ENCODE results near the gene RARA.
A peak's percentile ranks its signal among the peaks of the same experiment; 100 is the strongest.
"Not testable (repeated sequence)": the region's sequence is repeated elsewhere in the genome, so short reads cannot be mapped to it uniquely, and the experiment has no call there.

Gene RARA

DNA sequence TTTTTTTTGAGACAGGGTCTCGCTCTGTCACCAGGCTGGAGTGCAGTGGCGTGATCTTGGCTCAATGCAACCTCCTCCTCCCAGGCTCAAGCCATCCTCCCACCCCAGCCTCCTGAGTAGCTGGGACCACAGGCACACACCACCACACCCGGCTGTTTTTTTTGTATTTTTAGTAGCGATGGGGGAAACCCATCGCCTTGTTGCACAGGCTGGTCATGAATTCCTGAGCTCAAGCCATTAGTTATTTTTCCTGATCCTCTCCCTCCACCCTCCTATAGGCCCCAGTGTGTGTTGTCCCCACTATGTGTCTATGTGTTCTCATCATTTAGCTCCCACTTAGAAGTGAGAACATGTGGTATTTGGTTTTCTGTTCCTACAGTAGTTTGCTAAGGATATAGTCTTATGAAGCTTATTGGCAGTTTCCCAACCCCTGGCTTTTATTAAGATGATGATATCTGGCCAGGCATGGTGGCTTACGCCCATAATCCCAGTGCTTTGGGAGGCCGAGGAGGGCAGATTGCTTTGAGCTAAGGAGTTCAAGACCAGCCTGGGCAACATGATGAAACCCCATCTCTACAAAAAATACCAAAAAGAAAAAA, 9.7 kb upstream of the RARA start:
- not testable (repeated sequence) for DNase-seq

DNA sequence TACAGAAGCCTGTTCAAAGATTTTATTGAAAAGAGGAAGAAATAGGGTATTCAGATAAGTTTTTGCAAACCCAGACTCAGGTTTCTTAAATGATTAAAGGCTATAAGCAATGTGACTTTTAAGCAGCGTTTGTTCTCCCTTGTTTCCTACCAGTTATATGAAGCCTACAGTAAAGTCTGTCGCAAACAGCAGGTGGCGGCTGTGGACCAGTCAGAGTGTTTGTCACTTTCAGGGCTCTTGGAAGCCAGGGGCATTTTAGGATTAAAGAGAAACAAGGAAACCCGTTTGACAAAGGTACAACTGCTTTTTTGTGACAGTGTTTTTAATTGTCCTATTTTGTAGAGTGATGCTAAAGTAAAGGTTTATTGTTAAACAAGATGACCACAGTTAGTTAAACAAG, 7.7 kb upstream of the RARA start:
- DNase-seq: no peak

DNA sequence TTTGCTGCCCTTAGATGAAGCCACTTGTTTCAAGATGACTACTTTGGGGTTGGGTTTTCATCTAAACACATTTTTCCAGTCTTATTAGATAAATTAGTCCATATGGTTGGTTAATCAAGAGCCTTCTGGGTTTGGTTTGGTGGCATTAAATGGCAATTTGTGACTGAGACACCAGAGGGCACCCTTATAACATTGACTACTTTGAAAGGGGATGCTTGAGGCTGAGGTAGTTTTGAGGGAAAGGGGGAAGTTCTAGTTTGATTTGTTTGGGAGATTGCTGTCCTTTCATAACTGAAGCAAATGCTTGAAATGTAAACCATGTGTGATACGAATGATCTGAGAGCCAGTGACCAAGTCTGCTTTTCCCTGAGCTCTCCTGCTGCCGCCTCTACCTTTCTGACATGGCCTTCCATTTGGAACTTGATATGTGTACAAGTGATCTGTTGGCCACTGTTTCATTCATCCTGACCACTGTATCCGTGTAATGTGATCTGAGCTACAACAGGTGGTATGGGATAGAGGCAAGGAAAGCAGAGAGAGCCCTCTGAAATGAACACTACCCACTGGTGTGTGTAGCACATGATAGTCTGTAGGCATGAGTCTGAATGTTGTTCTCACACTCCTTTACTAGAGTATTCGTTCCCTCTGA, 5.8 kb upstream of the RARA start:
- peak; percentile 77 for DNase-seq

DNA sequence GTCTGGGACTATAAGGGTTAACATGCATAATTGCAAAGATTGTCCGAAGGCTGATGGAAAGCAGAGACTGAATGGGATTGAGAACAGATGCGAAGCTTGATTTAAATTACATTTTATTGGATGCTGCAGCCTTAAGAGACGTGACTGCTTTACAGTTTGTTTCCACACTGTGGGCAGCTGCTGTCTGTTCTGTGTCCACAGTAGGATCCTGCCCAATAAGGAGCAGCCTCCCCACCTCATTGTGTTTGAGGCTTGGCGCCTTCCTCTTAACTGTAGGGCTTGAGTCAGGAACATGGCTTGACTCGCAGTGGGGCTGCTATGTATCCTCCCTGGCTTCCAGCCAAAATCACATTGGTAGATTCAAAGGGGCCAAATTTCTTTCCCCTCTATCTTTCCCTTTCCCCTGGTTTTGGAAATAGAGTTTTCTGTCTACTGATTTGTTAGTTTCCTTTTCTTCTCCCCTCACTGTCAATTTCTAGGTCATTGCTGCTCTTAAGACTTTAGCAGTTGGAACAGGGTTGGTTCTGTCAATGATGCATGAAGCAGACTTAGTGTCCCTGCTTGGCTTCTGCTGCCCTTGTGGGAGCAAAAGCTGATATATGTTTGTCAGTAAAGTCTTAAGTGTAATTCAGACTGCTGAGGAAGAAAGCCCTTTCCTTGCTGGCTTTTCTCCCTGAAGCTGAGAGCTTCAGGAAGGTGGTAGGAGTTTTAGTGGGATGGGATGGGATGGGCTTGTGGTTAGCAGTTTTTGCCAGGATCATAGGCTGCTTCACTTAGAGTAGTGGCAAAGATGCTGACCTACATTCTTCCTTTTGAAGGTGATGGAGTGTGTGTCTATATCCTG, 5.0 kb upstream of the RARA start:
- DNase-seq: peak; percentile 48

DNA sequence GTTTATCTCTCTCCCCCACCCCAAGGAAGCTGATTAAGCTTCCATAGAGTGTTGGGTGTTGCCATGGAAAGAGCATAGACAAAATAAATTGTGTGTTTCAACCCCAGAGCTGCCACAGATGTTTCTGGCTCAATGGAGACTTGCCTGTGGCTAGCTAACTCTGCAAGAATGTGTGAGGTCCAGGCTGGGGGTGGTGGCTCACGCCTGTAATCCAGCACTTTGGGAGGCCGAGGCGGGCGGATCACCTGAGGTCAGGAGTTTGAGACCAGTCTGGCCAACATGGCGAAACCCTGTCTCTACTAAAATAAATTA, 4.5 kb upstream of the RARA start:
- DNase-seq: not testable (repeated sequence)

DNA sequence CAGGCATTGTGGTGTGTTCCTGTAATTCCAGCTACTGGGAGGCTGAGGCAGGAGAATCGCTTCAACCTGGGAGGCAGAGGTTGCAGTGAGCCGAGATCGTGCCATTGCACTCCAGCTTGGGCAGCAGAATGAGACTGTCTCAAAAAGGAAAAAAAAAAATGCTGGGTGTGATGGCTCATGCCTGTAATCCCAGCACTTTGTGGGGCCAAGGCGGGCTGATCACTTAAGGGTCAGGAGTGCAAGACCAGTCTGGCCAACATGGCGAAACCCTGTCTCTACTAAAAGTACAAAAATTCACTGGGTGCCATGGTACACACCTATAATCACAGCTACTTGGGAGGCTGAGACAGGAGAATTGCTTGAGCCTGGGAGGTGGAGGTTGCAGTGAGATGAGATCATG, 4.1 kb upstream of the RARA start:
- not testable (repeated sequence) for DNase-seq

DNA sequence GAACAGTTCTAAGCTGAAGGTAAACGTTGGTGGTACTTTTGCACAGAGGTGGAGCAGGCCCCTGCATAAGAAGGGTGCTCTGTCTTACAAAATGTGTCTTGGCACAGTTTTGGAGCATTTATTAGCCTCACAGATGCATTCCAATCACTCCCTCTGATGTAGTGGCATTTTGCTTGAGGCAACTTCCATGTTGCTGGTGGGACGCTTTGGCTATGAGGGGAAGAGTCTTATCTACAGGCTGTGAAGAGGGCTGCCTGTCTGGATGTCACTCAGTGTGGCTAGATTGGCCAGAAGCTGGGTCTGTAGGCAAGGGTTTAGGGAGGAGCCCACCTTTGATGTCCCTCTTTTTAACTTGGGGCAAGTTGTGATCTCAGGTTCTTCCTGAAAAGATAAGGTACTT, 2.6 kb upstream of the RARA start:
- no peak for DNase-seq

DNA sequence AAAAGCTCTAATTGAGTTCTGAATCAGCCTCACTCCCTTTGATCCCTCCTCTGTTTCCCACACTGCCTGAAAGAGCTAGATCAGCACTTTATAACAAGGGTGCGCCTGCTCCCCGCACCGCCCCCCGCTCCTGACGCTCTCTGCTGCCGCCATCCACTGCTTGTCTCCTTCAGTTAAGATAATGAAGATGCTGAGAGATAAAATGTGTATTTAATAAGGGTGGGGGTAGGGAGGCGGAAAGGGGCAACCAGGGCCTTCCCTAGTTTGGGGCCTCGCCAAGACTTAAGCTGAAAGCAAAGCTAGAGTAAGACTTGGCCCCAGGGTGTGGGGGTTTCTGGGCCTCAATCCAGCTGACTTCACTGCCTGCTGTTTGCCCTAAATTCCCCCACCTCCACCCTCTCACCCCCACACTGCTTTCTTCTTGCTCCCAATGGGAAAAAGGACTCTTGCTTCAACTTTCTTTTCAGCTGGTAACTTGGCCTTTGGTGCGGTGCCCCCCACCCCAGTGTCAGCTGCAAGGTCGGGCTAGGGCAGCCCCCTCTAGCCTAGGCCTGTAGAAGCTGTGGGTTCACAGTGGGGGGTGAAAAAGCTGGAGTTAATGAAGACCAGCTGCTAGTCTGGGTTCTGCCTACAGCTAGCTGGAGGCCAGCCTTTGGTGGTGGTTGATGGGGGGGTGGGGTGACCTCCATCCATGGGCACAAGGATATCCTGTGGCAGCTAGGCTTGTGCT, 1.8 kb upstream of the RARA start:
- DNase-seq: peak; percentile 90

DNA sequence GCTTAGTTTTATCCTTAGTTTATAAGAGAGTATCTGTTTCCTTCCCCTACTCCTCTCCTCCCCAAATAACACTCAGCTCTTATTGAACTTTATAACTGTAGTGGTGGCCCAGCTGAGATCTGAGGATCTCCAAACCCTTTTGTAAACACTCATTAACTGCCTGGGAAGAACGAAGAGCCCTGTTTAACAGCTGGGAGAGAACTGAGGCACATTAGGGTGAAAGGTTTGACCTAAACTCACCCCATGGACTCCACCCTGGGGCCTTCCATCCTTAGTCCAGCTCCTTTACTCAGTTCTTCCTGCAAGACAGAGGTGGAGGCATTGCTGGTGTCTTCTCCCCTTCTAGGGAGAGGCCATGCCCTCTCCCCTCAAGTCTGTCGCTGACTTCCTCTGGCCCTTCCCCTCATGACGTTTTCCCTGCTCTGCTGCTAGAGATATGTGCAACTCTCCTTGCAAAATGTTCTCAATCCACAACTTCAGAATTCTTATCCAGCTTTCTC, 1.2 kb upstream of the RARA start:
- no peak for DNase-seq

DNA sequence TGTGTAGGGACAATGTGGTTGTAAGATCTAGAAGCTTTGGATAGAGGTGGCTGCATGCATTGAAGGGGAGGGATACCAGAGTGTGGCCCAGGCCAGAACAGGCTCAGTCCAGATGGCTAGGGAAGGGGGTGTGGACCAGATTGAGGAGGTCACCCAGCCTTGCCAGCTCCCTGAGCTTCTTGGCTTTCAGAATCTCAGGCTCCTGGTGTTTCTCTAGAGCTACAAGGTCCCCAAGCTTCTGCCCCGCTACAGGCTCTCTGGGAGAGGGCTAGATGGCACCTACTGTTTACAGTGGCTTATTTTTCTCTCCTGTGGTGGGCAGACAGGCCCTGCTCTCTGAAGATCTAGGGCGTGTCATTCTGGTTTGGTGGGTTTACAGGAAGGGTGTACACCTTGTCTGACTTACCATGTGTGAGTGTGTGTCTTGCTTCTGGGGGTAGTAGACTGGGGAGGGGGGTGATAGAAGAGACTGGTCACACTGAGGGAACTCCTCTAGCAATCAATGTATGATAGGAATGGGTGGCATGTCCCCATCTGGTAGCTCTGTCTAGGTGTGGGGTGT, 1.1 kb downstream of the RARA start:
- DNase-seq: no peak

DNA sequence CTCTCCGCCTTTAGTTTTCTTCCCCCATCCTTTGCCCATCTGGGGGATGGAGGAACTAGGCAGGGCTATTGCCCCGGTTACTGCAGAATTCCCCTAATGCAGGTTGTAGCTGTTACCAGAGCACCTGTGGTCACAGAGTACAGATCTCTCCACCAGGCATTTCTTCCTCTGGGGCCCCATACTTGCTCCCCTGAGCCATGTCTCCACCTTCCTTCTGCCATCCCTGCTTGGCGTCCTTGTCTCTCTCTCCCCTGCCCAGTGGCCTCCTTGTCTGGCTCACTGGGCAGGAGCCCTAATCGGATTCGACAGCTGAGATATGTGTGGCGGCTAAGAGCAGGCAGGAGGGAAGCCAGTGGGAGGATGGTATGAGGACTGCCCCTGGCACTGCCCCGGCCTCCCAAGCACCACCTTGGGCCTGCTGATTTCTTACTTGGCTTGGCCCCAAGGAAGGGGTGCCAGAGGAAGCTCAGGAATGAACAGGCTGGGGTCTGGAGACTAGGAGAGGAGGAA, 2.0 kb downstream of the RARA start:
- DNase-seq: no peak

DNA sequence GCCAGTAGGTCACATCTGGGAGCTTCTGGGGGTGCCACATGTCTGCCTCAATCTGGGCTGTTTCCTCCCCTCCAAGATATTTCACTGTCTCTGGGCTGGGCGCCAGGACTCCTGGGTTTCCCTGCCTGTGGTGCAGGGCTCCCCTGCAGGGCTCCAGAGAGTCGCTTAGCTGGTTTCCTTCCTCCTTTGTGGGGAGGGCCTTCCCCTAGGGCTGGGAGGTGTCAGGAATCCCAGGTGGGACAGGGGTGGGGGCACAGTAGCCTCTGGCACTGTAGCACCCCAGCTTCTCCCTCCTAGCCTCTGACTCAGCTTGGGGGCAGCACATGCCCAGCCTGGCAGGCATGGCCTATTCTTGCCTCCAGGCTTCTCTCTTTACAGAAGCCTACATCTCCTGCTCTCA, 2.6 kb downstream of the RARA start:
- DNase-seq: peak; percentile 48

DNA sequence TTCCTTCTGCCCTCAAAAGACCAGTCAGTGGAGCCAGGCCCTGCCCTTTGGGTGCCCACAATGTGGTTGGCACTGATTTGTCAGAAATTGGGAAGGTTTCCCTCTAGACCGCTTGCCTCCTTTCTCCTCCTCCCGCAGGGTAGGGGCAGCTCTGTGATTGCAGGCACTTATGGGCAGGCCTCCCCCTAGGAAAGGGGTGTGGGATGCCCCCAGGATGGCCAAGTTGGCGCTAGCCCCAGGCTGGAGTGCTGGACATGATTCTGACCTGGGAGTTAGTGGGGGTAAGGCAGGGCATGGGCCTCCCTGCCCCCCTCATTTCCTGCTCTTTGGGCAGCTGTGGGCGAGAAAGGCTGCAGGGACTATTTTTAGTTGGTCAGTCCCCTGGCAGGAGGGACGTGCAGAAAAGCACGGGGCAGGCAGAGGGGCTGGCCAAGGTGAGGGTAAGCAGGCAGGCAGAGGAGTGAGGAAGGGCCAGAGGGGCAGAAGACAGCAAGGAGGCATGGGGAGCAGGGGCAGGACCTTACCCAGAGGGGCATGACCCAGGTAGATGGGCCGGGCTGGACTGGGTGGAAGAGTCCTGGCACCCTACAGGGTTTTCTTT, 3.3 kb downstream of the RARA start:
- DNase-seq: no peak

DNA sequence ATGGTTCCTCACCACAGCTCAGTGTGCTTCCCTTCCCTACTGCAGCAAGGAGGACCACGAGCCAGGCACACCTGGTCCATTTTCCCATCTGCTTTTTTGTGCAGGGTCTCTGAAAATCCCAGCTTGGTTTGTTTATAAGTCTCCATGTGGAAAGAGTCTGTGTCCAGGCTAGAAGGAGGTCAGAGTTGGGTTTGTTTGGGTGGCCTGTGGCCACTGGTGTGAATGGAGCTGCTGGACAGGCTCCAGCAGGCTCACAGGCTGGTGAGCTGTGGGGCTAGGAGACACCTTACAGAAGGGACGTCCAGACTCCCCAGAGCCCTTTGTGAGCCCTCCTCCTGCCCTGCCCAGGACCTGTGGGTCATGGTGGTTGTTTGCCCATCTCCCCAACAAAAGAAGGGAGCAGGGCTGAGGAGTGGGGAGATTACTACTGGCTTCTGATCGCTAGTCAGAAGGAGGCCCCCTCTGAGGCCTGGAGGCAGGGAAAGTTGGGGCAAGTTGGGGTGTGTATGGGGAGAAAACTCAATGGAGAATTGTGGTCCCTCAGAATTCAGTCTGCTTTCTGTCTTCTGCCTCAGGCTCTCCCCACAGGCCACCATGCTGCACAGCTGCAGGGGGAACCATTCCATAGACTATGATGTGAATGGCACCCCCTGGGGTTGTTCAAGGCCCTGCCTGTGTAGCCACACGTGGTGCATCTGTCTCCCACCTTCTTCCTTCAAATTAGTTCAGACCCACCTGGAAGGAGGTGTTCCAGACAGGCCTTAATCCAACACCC, 4.1 kb downstream of the RARA start:
- no peak for DNase-seq

DNA sequence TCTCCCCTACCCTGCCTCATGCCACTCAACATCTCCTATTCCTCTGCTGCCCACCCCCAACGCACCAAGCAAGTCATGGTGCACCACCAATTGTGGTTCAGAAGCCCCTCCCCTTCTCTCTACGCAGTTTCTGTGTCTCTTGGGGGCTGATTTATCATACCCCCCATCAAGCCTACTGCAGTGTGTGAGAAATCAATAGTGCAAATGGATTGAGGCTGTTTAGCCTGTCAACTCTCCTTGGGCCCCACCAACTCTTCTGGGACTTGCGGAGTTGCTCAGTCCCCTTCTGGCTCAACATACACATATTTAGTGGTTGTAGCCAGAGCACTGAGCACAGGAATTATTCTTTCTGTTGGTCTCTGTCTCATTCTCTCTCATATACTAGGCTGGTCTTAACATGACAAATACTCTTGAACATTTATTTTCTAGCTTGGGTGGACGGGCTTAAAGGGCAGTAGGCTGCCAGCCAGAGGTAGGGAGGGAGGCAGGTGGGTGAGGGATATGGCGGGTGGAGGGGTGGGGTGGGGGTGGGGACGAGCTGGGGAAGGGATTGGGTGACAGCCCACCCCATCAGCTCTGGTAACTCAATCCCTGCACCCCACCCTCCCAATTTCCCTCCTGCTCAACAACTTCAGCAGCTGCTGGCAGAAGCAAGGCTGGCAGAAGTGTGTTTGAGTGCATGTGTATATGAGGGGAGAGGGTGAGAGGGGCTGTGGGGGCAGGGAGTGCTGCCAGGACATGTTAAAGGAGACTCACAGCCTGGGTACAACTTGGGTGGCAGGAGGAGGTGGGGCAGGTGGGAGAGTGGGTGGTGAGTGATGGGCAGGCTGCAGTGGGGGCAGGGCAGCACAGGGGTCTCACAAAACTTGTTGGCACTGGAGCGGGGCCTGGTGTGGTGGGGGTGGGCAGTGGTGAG, 4.9 kb downstream of the RARA start:
- peak; percentile 61 for DNase-seq

DNA sequence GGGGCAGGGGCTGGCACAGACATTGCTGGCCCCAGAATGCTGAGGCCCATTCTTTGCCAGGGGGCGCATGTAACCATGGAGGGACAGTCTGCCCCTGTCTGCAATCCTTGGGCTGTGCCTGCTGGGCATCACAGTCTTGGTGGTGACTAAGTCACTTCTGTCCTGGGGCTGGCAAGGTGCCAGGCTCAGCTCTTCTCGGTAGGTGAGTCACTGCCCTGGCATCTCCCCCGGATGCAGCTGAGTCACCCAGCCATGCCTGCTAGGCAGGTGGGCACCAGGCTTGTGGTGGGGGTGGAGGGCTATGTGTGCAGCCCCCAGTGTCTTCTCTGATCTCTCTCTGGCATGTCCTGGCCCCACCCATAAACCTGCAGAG, 5.6 kb downstream of the RARA start:
- peak; percentile 63 for DNase-seq

DNA sequence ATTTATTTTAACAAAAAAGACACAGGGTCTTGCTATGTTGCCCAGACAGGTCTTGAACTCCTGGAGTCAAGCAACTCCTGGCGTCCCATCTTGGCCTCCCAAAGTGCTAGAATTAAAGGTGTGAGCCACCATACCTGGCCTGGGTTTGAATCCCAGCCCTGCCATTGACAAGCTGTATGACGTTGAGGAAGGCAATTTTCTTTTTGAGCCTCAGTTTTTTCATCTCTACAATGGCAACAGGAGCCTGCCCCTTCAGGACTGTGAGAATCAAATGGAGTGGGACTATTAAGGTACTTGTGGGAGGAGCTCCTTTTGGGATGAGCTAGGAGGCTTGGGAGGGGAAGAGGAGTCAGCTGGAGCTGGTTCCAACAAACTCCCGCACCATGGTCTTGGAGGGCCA, 6.2 kb downstream of the RARA start:
- no peak for DNase-seq

DNA sequence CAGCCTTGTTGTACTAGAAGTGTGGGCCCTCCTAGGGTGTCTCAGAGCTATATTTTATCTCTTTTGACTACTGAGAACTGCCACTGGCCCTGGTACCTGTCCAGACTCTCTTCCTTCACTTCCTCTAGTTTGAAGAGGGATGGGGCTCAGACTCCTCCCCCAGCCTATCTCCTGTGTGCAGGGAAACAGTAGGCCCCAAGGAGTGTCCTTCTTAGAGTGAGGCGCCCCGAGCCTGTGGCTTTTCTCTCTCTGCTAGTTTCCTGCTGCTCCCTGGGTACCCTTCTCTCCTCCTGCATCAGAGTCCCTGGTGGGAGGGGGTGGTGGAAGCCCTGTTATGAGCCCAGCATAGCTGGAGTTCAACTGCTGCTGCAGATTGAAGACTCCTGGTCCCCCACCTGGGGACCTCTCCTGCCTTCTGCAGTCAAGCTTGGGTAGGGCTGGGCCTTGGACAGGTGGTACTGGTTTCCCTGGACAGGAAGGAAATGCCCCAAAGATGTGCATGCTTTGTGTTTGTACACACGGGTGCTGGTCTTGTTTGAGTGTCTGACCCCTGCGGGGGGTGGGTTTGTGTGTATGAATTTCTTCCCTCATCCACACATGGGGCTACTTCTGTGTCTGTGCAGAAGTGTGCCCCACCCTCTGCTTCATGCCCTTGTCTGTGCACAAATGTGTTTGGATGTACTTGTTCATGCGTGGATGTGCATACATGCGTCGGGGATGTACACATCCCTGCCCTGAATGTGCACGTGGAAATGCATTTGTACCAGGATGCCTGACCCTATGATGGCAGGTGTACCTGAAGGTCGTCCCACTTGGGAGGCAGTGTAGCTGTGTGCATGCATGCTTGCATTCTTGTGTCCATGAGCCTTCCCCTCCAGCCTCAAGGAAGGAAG, 6.9 kb downstream of the RARA start:
- no peak for DNase-seq

DNA sequence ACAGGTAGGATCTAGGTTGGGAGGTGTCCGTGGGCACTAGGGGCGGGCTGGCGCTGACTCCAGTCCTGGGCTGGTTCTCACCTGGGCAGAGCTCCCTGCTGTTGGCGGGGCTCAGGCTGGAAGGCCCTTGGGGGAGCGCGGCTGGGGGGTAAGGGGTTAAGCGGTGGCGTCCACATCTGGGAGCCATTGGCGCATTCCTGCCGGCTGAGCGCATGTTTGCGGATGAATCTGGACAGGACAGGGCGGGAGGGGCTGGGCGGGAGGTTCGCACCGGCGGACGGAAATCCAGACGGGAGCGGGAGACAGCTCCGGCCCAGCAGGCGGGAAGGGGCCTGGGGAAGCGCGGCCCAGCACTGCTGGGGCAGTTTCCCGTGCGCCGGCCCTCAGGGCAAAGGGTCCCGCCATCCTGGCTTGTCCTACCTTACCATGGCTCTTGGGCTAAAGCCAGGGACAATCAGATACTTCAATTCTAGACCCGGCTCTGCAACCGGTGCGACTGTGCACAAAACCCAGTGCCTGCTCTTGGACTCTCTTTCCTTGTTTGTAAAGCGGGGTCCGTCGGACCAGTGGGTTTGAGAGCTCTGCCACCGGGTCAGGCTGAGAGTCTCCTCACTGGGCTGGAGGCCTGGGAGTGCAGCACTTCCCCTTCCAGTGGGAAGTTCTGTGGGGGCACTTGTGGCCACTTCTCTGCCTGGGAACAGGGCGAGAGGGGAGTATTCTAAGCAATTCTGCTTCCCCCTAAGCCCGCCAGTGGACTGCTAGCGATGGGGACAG, 7.8 kb downstream of the RARA start:
- no peak for DNase-seq

Measured in DMS 273 treated with DMSO at 0.1 percent for 48 hours (cell line).